SK-N-SH treated with all-trans-retinoic acid at 6 μM for 48 hours (cell line): ENCODE data around the gene REPS1.

ENCODE experiments used
- BACH2 ChIP-seq: fragments of 250-450 bp; sonication (Bioruptor Pico); IDR thresholded peaks from 2 replicates; pipeline ENCODE4 v1.9.0; 2021; ENCODE audit warnings: mild to moderate bottlenecking, borderline replicate concordance
- CREB5 ChIP-seq: fragments of 250-450 bp; sonication (Bioruptor Pico); IDR thresholded peaks from 2 replicates; pipeline ENCODE4 v1.5.1; 2020; ENCODE audit warnings: low read depth, mild to moderate bottlenecking, moderate library complexity
- ISL1 ChIP-seq: fragments of 250-450 bp; sonication (Bioruptor Pico); IDR thresholded peaks from 2 replicates; pipeline ENCODE4 v2.1.2; 2022; ENCODE audit warnings: mild to moderate bottlenecking, moderate library complexity
- OSR1 ChIP-seq: fragments of 250-450 bp; sonication (Bioruptor Pico); IDR thresholded peaks from 2 replicates; pipeline ENCODE4 v1.8.0; 2022; ENCODE audit warnings: moderate library complexity, mild to moderate bottlenecking, inconsistent platforms
- PATZ1 ChIP-seq: fragments of 250-450 bp; sonication (Bioruptor Pico); IDR thresholded peaks from 2 replicates; pipeline ENCODE4 v1.8.0; 2020; ENCODE audit warnings: mild to moderate bottlenecking, moderate library complexity, borderline replicate concordance
- PPARA ChIP-seq: fragments of 250-450 bp; sonication (Bioruptor Pico); IDR thresholded peaks from 2 replicates; pipeline ENCODE4 v1.5.0; 2020; ENCODE audit warnings: mild to moderate bottlenecking, borderline replicate concordance
- SNAI2 ChIP-seq: fragments of 250-450 bp; sonication (Bioruptor Pico); IDR thresholded peaks from 2 replicates; pipeline ENCODE4 v1.5.0; 2020; ENCODE audit warnings: mild to moderate bottlenecking, moderate library complexity
- ZFP3 ChIP-seq: fragments of 250-450 bp; sonication (Bioruptor Pico); IDR thresholded peaks from 2 replicates; pipeline ENCODE4 v1.5.0; 2020; ENCODE audit warnings: mild to moderate bottlenecking, moderate library complexity
- ZNF565 ChIP-seq: fragments of 450-650 bp; formaldehyde crosslinking; conservative IDR thresholded peaks from 2 replicates; pipeline ENCODE4 v1.5.0; 2020; ENCODE audit warnings: low read depth, mild to moderate bottlenecking, moderate library complexity
- ZNF70 ChIP-seq: fragments of 450-650 bp; formaldehyde crosslinking; IDR thresholded peaks from 2 replicates; pipeline ENCODE4 v1.5.0; 2020; ENCODE audit warnings: mild to moderate bottlenecking, moderate library complexity
- ZNF8 ChIP-seq: fragments of 450-650 bp; formaldehyde crosslinking; IDR thresholded peaks from 2 replicates; pipeline ENCODE4 v1.5.0; 2020; ENCODE audit warnings: mild to moderate bottlenecking, moderate library complexity

- TF ChIP-seq BACH2 (CRISPR knock-in tag) (no peak), ZNF8 (CRISPR knock-in tag) (no peak), PATZ1 (no peak), ZNF565 (CRISPR knock-in tag) (no peak), SNAI2 (no peak), CREB5 (no peak), ZNF70 (CRISPR knock-in tag) (no peak), PPARA (CRISPR knock-in tag) (no peak), ISL1 (CRISPR knock-in tag) (no peak), ZFP3 (no peak), OSR1 (CRISPR knock-in tag) (no peak)
Observed at GRCh38 chr6:138955262-138955661, 32.8 kb downstream of the REPS1 start.
